Activated B cell treated with CpG ODN at 0.5 μM for 24 hours (primary cell): ENCODE results near the gene FGD3. TPM values are rescaled to one million over a fixed set of nuclear protein-coding genes. Genes with fewer than 3 reads are reported as not detected.
A peak's percentile ranks its signal among the peaks of the same experiment; 100 is the strongest.

Source experiments
- ATAC-seq: fragments of 200-7000 bp; cut with Tn5 transposase; one replicate; pipeline ENCODE4 v1.10.0; 2021; ENCODE audit warnings: low read depth, mild to moderate bottlenecking, moderate library complexity
- CTCF ChIA-PET: fragments of 350-600 bp; sonication (Branson Sonifier 250); formaldehyde crosslinking; loops from one replicate; lab custom pipeline; 2021; ENCODE audit warnings: antibody characterized with exemption; lab: Charles Lee
- POLR2A ChIA-PET: fragments of 350-600 bp; sonication (Branson Sonifier 250); formaldehyde crosslinking; loops from one replicate; lab custom pipeline; 2021; ENCODE audit warnings: antibody characterized with exemption; lab: Charles Lee
- DNase-seq: peaks from one replicate; pipeline ENCODE4 v3.0.0; 2022
- H3K27ac Mint-ChIP-seq: one replicate; pipeline ENCODE4 v1.8.0; 2020; ENCODE audit warnings: mixed read lengths
- H3K27me3 Mint-ChIP-seq: one replicate; pipeline ENCODE4 v1.8.0; 2021; ENCODE audit warnings: mixed read lengths
- H3K36me3 Mint-ChIP-seq: one replicate; pipeline ENCODE4 v1.8.0; 2021; ENCODE audit warnings: low read depth, mixed read lengths
- H3K4me1 Mint-ChIP-seq: one replicate; pipeline ENCODE4 v1.8.0; 2021; ENCODE audit warnings: mixed read lengths
- H3K4me3 Mint-ChIP-seq: one replicate; pipeline ENCODE4 v1.8.0; 2020; ENCODE audit warnings: mild to moderate bottlenecking, mixed read lengths
- H3K9me3 Mint-ChIP-seq: one replicate; pipeline ENCODE4 v1.8.0; 2020; ENCODE audit warnings: mixed read lengths
- CTCF ChIP-seq: fragments of 200-600 bp; IDR thresholded peaks from one replicate; pipeline ENCODE4 v1.8.0; 2022; ENCODE audit warnings: antibody characterized with exemption, mild to moderate bottlenecking
- intact Hi-C: fragments of 100-400 bp; cut with micrococcal nuclease; formaldehyde crosslinking; loops from one replicate; pipeline ENCODE4 v1.15.1; 2024
- total RNA-seq: library from RNA; stranded (reverse); gene quantifications from 2 replicates; pipeline ENCODE4 v1.2.3, GENCODE V29; 2022

FGD3 gene
- total RNA-seq, 1 donor from 2014 or later, result 61.9 TPM

GRCh38 chr9:93001031-93001430 lies 53.7 kb downstream of the FGD3 start:
- H3K27me3 Mint-ChIP-seq, result no peaks in the 10 kb centered on the region
- H3K9me3 Mint-ChIP-seq, result no peaks in the 10 kb centered on the region
- peaks cover 87% of the 10 kb centered on the region for H3K36me3 Mint-ChIP-seq
- no peak for TF ChIP-seq CTCF
- ChIA-PET CTCF (no interaction called here), POLR2A (no interaction called here)
- ATAC-seq (no peak), DNase-seq (no peak)
- peak overlapping the region; percentile 16 for H3K27ac Mint-ChIP-seq
- H3K4me1 Mint-ChIP-seq, result peaks cover 35% of the 10 kb centered on the region
- intact Hi-C loops, result loop anchor here (5.0 kb wide), 2 partner anchors 41 to 44 kb away; no protein-coding TSS in a partner anchor
- H3K4me3 Mint-ChIP-seq, result peak overlapping the region; percentile 8

GRCh38 chr9:93002700-93003099 lies 55.4 kb downstream of the FGD3 start:
- Mint-ChIP-seq H3K9me3 (no peaks in the 10 kb centered on the region), H3K36me3 (peaks cover 82% of the 10 kb centered on the region), H3K27ac (no peak overlapping the region), H3K27me3 (no peaks in the 10 kb centered on the region), H3K4me3 (no peak overlapping the region), H3K4me1 (peaks cover 23% of the 10 kb centered on the region)
- ChIA-PET POLR2A (interaction anchor here (1.0 kb wide), 1 partner anchor 15 kb away, joined by 3 read pairs; no protein-coding TSS in a partner anchor), CTCF (interaction anchor here (0.9 to 2.3 kb wide), 10 partner anchors 11 to 300 kb away, joined by 3 to 11 read pairs (median 6); no protein-coding TSS in a partner anchor)
- ATAC-seq (no peak), DNase-seq (no peak)
- TF ChIP-seq CTCF, result no peak
- intact Hi-C loops, result loop anchor here (1.0 to 5.0 kb wide), 6 partner anchors 40 to 300 kb away; partner anchors contain the start of genes CARD19 and SUSD3

GRCh38 chr9:93003552-93004407 lies 56.5 kb downstream of the FGD3 start:
- no peaks in the 10 kb centered on the region for H3K9me3 Mint-ChIP-seq
- POLR2A ChIA-PET, result interaction anchor here (0.7 to 1.0 kb wide), 3 partner anchors 16 to 92 kb away, joined by 3 to 5 read pairs (median 3); no protein-coding TSS in a partner anchor
- intact Hi-C loops, result loop anchor here (1.0 to 5.0 kb wide), 6 partner anchors 39 to 299 kb away; partner anchors contain the start of genes CARD19 and SUSD3
- peaks cover 83% of the 10 kb centered on the region for H3K36me3 Mint-ChIP-seq
- H3K4me3 Mint-ChIP-seq, result no peak overlapping the region
- ATAC-seq, result peak; percentile 83
- H3K4me1 Mint-ChIP-seq, result peaks cover 18% of the 10 kb centered on the region
- no peaks in the 10 kb centered on the region for H3K27me3 Mint-ChIP-seq
- DNase-seq, result no peak
- CTCF ChIA-PET, result interaction anchor here (0.8 to 2.8 kb wide), 15 partner anchors 11 to 299 kb away, joined by 3 to 19 read pairs (median 6); no protein-coding TSS in a partner anchor
- H3K27ac Mint-ChIP-seq, result peak overlapping the region; percentile 30
- no peak for TF ChIP-seq CTCF

- no peak for TF ChIP-seq CTCF
- Mint-ChIP-seq H3K27me3 (no peaks in the 10 kb centered on the region), H3K27ac (no peak overlapping the region), H3K4me1 (peaks cover 18% of the 10 kb centered on the region), H3K9me3 (no peaks in the 10 kb centered on the region), H3K4me3 (no peak overlapping the region), H3K36me3 (peaks cover 84% of the 10 kb centered on the region)
- CTCF ChIA-PET, result interaction anchor here (0.6 to 2.8 kb wide), 9 partner anchors 11 to 298 kb away, joined by 3 to 19 read pairs (median 6); no protein-coding TSS in a partner anchor
- intact Hi-C loops, result loop anchor here (5.0 kb wide), 2 partner anchors 38 to 47 kb away; no protein-coding TSS in a partner anchor
- ATAC-seq (no peak), DNase-seq (no peak)
- POLR2A ChIA-PET, result no interaction called here
Observed at GRCh38 chr9:93004561-93004960, 57.2 kb downstream of the FGD3 start.
